K562 (cell line): ENCODE data around the gene ANTKMT. TPM values are rescaled to one million over a fixed set of nuclear protein-coding genes. Genes with fewer than 3 reads are reported as not detected.

ENCODE experiments used
- ATF6 ChIP-seq: sonication (generic); formaldehyde crosslinking; IDR thresholded peaks from 2 replicates; pipeline ENCODE4 v1.4.0; 2020; ENCODE audit warnings: mild to moderate bottlenecking, missing genetic modification reagents
- CLOCK ChIP-seq: fragments of 250-450 bp; sonication (Bioruptor Pico); IDR thresholded peaks from 2 replicates; pipeline ENCODE4 v1.4.0; 2020; ENCODE audit warnings: mild to moderate bottlenecking, moderate library complexity, borderline replicate concordance
- FOXA3 ChIP-seq, 2 experiments: fragments of 450-650 bp in 1 of 2; sonication (generic) in 1 of 2; formaldehyde crosslinking; IDR thresholded peaks in 1 of 2; conservative IDR thresholded peaks in 1 of 2; 2 replicates each; pipeline versions ENCODE4 v1.4.0 to v1.8.0; 2020 to 2022; ENCODE audit warnings: mild to moderate bottlenecking in 2 of 2, missing genetic modification reagents in 1 of 2
- HMG20B ChIP-seq: fragments of 250-450 bp; sonication (Bioruptor Pico); IDR thresholded peaks from 2 replicates; pipeline ENCODE4 v1.5.0; 2021; ENCODE audit warnings: mild to moderate bottlenecking
- KLF10 ChIP-seq: fragments of 250-450 bp; sonication (Bioruptor Pico); IDR thresholded peaks from 2 replicates; pipeline ENCODE4 v1.6.1; 2021; ENCODE audit warnings: matching md5 sums
- MED1 ChIP-seq: sonication (generic); formaldehyde crosslinking; IDR thresholded peaks from 2 replicates; pipeline ENCODE4 v1.8.1; 2023; ENCODE audit warnings: missing genetic modification reagents, borderline replicate concordance
- MNT ChIP-seq, 2 experiments: fragments of 450-650 bp; conservative IDR thresholded peaks; 2 replicates each; pipeline ENCODE4 v1.6.1; 2017; ENCODE audit warnings: mild to moderate bottlenecking in 2 of 2, moderate library complexity in 2 of 2
- NR2C1 ChIP-seq, 2 experiments: fragments of 450-650 bp; IDR thresholded peaks; 2 replicates each; pipeline ENCODE4 v1.6.1; 2017; ENCODE audit warnings: mild to moderate bottlenecking in 2 of 2, antibody characterized with exemption in 1 of 2, inconsistent platforms in 1 of 2, missing compliant biosample characterization in 1 of 2, missing genetic modification characterization in 1 of 2
- NR3C1 ChIP-seq: sonication (generic); formaldehyde crosslinking; IDR thresholded peaks from 2 replicates; pipeline ENCODE4 v1.8.1; 2022; ENCODE audit warnings: missing genetic modification reagents
- PRMT5 ChIP-seq: sonication (generic); formaldehyde crosslinking; IDR thresholded peaks from 2 replicates; pipeline ENCODE4 v1.5.0; 2020; ENCODE audit warnings: missing genetic modification reagents
- PYGO2 ChIP-seq: fragments of 450-650 bp; IDR thresholded peaks from 2 replicates; pipeline ENCODE4 v1.6.1; 2016; ENCODE audit warnings: mild to moderate bottlenecking, missing genetic modification characterization, moderate library complexity, missing compliant biosample characterization
- ZC3H8 ChIP-seq: fragments of 450-650 bp; IDR thresholded peaks from 2 replicates; pipeline ENCODE4 v1.6.1; 2017
- ZFP30 ChIP-seq: fragments of 250-450 bp; sonication (Bioruptor Pico); IDR thresholded peaks from 2 replicates; pipeline ENCODE4 v1.8.0; 2022; ENCODE audit warnings: moderate library complexity, mild to moderate bottlenecking, inconsistent platforms, borderline replicate concordance
- ZMIZ1 ChIP-seq, 2 experiments: fragments of 150-350 bp in 1 of 2; IDR thresholded peaks; 2 replicates each; pipeline ENCODE4 v1.6.1; 2012 to 2016; ENCODE audit warnings: low read depth in 2 of 2, low read length in 2 of 2, mild to moderate bottlenecking in 1 of 2, moderate library complexity in 1 of 2
- ZNF134 ChIP-seq: fragments of 250-450 bp; sonication (Bioruptor Pico); conservative IDR thresholded peaks from 2 replicates; pipeline ENCODE4 v1.4.0; 2020
- ZNF23 ChIP-seq: fragments of 250-450 bp; sonication (Bioruptor Pico); IDR thresholded peaks from 2 replicates; pipeline ENCODE4 v1.4.0; 2020; ENCODE audit warnings: mild to moderate bottlenecking
- ZSCAN32 ChIP-seq: fragments of 450-650 bp; formaldehyde crosslinking; IDR thresholded peaks from 2 replicates; pipeline ENCODE4 v1.4.0; 2020; ENCODE audit warnings: mild to moderate bottlenecking, moderate library complexity
- polyA plus RNA-seq, 8 experiments: library from polyadenylated mRNA; depleted of rRNA in 4 of 8; stranded (reverse) in 5 of 8; unstranded in 3 of 8; fragments of >200 nt; fragmentation: Nextera tagmentation in 2 of 8; fragmentation: Illumina TruSeq in 1 of 8; extraction: Ambion mirVana in 2 of 8; extraction: Trizol in 1 of 8; gene quantifications; 2 replicates each; pipeline versions ENCODE4 v1.2.1 to v1.2.3, GENCODE V29; 2011 to 2014; ENCODE audit warnings: inconsistent platforms in 1 of 8, missing spikeins in 1 of 8
- total RNA-seq, 7 experiments: library from RNA; depleted of rRNA in 6 of 7; stranded (reverse); fragments of >200 nt in 6 of 7; fragmentation: Illumina TruSeq in 2 of 7; extraction: Trizol in 2 of 7; gene quantifications; 2 replicates each; pipeline versions ENCODE4 v1.2.1 to v1.2.3, GENCODE V29; 2011 to 2021; ENCODE audit warnings: low replicate concordance in 1 of 7

The ANTKMT gene
- total and polyA plus RNA-seq, 9 of the 15 experiments (the other 6 are each of a cell fraction or from before 2014, with no cell fraction given), result 0.58 to 217 (median 19.1) TPM

GRCh38 chr16:684071-684794 is 36.7 kb upstream of the ANTKMT start, which contains the start of gene JMJD8 (continued):
- TF ChIP-seq MNT (conservative IDR thresholded peaks at IDR 0.05), result peak in 1 of 2 experiments; percentile 71; a peak in 3 of 4 replicates
- TF ChIP-seq ZSCAN32 (CRISPR knock-in tag), result no peak
- TF ChIP-seq ZFP30 (CRISPR knock-in tag), result no peak
- TF ChIP-seq PRMT5 (CRISPR knock-in tag), result no peak
- no peak for TF ChIP-seq ZC3H8
- no peak for TF ChIP-seq CLOCK
- TF ChIP-seq ZNF134 (CRISPR knock-in tag), result no peak
- peak in 1 of 2 experiments; percentile 23; a peak in 1 of 4 replicates for TF ChIP-seq ZMIZ1 (IDR thresholded peaks at IDR 0.05; ENCODE audit: low read depth in 2 of 2, low read length in 2 of 2)
- no peak for TF ChIP-seq HMG20B (CRISPR knock-in tag)
- no peak for TF ChIP-seq ATF6 (CRISPR knock-in tag)
- no peak for TF ChIP-seq NR3C1 (CRISPR knock-in tag)
- TF ChIP-seq PYGO2 (tag), result no peak
- TF ChIP-seq KLF10, result no peak
- peak; percentile 90 for TF ChIP-seq NR2C1 (IDR thresholded peaks at IDR 0.05)
- TF ChIP-seq NR2C1 (tag; IDR thresholded peaks at IDR 0.05), result peak; percentile 94
- no peak for TF ChIP-seq FOXA3 (CRISPR knock-in tag; conservative IDR thresholded peaks at IDR 0.05 in 1 of 2, IDR thresholded peaks at IDR 0.05 in 1 of 2)
- no peak for TF ChIP-seq ZNF23
- no peak for TF ChIP-seq MED1 (CRISPR knock-in tag)
